HEK293 (cell line): ENCODE data around the gene FUBP1.

Source experiments
- KLF10 ChIP-seq: fragments of 450-650 bp; IDR thresholded peaks from 2 replicates; pipeline ENCODE4 v1.5.1; 2018; ENCODE audit warnings: missing biosample characterization, mild to moderate bottlenecking, missing genetic modification characterization
- MZF1 ChIP-seq: fragments of 450-650 bp; formaldehyde crosslinking; IDR thresholded peaks from 2 replicates; pipeline ENCODE4 v1.5.1; 2017; ENCODE audit warnings: missing biosample characterization, missing genetic modification characterization, borderline replicate concordance
- OSR2 ChIP-seq: fragments of 450-650 bp; formaldehyde crosslinking; IDR thresholded peaks from 2 replicates; pipeline ENCODE4 v1.5.1; 2016; ENCODE audit warnings: missing biosample characterization, missing genetic modification characterization
- SALL2 ChIP-seq: fragments of 450-650 bp; formaldehyde crosslinking; IDR thresholded peaks from 2 replicates; pipeline ENCODE4 v1.5.0; 2017; ENCODE audit warnings: missing biosample characterization, mild to moderate bottlenecking, missing genetic modification characterization, borderline replicate concordance
- ZBTB21 ChIP-seq: fragments of 450-650 bp; formaldehyde crosslinking; IDR thresholded peaks from 2 replicates; pipeline ENCODE4 v1.5.1; 2017; ENCODE audit warnings: missing biosample characterization, missing genetic modification characterization
- ZBTB48 ChIP-seq: fragments of 450-650 bp; formaldehyde crosslinking; IDR thresholded peaks from 2 replicates; pipeline ENCODE4 v1.5.1; 2016; ENCODE audit warnings: missing biosample characterization, missing genetic modification characterization
- ZBTB8A ChIP-seq: fragments of 450-650 bp; formaldehyde crosslinking; IDR thresholded peaks from 2 replicates; pipeline ENCODE4 v1.5.1; 2016; ENCODE audit warnings: missing biosample characterization, missing genetic modification characterization
- ZEB2 ChIP-seq: fragments of 450-650 bp; formaldehyde crosslinking; IDR thresholded peaks from 2 replicates; pipeline ENCODE4 v1.5.1; 2016; ENCODE audit warnings: missing biosample characterization, missing genetic modification characterization
- ZNF10 ChIP-seq: fragments of 450-650 bp; formaldehyde crosslinking; IDR thresholded peaks from 2 replicates; pipeline ENCODE4 v1.5.1; 2017; ENCODE audit warnings: missing biosample characterization, missing genetic modification characterization
- ZNF148 ChIP-seq: fragments of 450-650 bp; formaldehyde crosslinking; IDR thresholded peaks from 2 replicates; pipeline ENCODE4 v1.5.0; 2017; ENCODE audit warnings: missing biosample characterization, missing genetic modification characterization, borderline replicate concordance
- ZNF302 ChIP-seq: fragments of 450-650 bp; formaldehyde crosslinking; IDR thresholded peaks from 2 replicates; pipeline ENCODE4 v1.5.1; 2016; ENCODE audit warnings: missing biosample characterization, missing genetic modification characterization, low read depth
- ZNF335 ChIP-seq: fragments of 450-650 bp; formaldehyde crosslinking; conservative IDR thresholded peaks from 2 replicates; pipeline ENCODE4 v1.5.1; 2016; ENCODE audit warnings: missing biosample characterization, missing genetic modification characterization
- ZNF513 ChIP-seq: fragments of 450-650 bp; IDR thresholded peaks from 2 replicates; pipeline ENCODE4 v1.5.1; 2018; ENCODE audit warnings: missing biosample characterization, missing genetic modification characterization
- ZNF514 ChIP-seq: fragments of 450-650 bp; formaldehyde crosslinking; IDR thresholded peaks from 2 replicates; pipeline ENCODE4 v1.5.1; 2016; ENCODE audit warnings: missing biosample characterization, missing genetic modification characterization
- ZNF548 ChIP-seq: fragments of 450-650 bp; formaldehyde crosslinking; IDR thresholded peaks from 2 replicates; pipeline ENCODE4 v1.5.1; 2016; ENCODE audit warnings: missing biosample characterization, missing genetic modification characterization
- ZNF571 ChIP-seq: fragments of 450-650 bp; formaldehyde crosslinking; IDR thresholded peaks from 2 replicates; pipeline ENCODE4 v1.5.0; 2017; ENCODE audit warnings: missing biosample characterization, missing genetic modification characterization
- ZNF600 ChIP-seq: fragments of 450-650 bp; formaldehyde crosslinking; IDR thresholded peaks from 2 replicates; pipeline ENCODE4 v1.5.1; 2016; ENCODE audit warnings: missing biosample characterization, missing genetic modification characterization
- ZNF747 ChIP-seq: fragments of 450-650 bp; formaldehyde crosslinking; IDR thresholded peaks from 2 replicates; pipeline ENCODE4 v1.5.1; 2016; ENCODE audit warnings: missing biosample characterization, missing genetic modification characterization
- ZSCAN23 ChIP-seq: fragments of 450-650 bp; formaldehyde crosslinking; IDR thresholded peaks from 2 replicates; pipeline ENCODE4 v1.5.1; 2016; ENCODE audit warnings: missing biosample characterization, missing genetic modification characterization
- TF ChIP-seq, protein P1 (sequence below): fragments of 450-650 bp; formaldehyde crosslinking; IDR thresholded peaks from 2 replicates; pipeline ENCODE4 v1.5.1; 2016; ENCODE audit warnings: missing biosample characterization, missing genetic modification characterization
- TF ChIP-seq, protein P2 (sequence below): fragments of 450-650 bp; IDR thresholded peaks from 2 replicates; pipeline ENCODE4 v1.5.1; 2018; ENCODE audit warnings: missing biosample characterization, mild to moderate bottlenecking, missing genetic modification characterization
- TF ChIP-seq, protein P3 (sequence below): fragments of 450-650 bp; formaldehyde crosslinking; IDR thresholded peaks from 2 replicates; pipeline ENCODE4 v1.5.1; 2016; ENCODE audit warnings: missing biosample characterization, missing genetic modification characterization, borderline replicate concordance
- TF ChIP-seq, protein P4 (sequence below): fragments of 450-650 bp; formaldehyde crosslinking; IDR thresholded peaks from 2 replicates; pipeline ENCODE4 v1.5.1; 2016; ENCODE audit warnings: missing biosample characterization, missing genetic modification characterization

The FUBP1 gene

DNA sequence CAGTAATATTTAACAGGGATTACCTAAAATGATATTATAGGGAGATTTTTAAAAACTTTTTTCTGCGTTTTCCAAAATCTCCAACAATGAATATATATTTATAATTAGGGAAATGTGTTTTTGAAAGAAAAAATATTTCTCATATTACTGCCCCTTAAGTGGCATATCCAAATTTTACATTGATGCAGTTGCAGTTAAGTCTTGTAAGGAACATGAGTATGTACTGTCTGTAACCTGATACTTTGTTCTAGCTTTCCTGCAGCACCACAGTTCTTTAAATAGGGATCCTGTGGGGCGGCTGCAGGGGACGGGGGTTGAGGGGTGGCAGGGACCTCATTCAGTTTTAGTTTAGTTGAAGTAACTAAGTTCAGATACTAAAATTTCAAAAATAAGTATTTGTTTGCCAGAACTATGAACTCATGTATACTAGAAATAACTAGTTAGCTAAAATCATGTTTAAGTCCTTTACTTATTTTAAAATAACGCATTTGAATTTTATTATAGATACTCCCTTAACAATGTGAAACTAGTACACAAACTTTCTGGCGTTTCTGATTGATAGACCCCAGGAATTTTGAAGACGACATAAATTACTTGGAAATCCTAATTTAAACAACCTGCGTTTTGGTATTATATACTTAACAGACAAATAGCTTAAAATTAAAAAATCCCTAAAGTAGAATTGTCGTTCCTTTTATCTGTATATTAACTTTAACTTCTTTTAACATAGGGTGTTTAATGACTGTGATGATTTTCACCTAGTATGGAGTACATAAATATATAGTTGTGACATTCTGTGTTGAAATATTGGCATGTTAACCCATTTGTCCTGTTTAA lies 25.2 kb upstream of the FUBP1 start (continued):
- TF ChIP-seq OSR2 (tag by site-specific recombination) (peak; percentile 39; the same call in 1 of the 2 replicates), ZNF335 (peak; percentile 27; the same call in 1 of the 2 replicates), ZBTB21 (tag by site-specific recombination) (no peak), ZNF548 (tag by site-specific recombination) (no peak), ZNF302 (tag by site-specific recombination) (no peak), SALL2 (tag by site-specific recombination) (no peak), ZNF514 (tag by site-specific recombination) (no peak), ZNF10 (tag by site-specific recombination) (no peak), ZNF747 (tag by site-specific recombination) (no peak), ZNF148 (tag by site-specific recombination) (no peak), ZSCAN23 (tag by site-specific recombination) (no peak), MZF1 (tag by site-specific recombination) (peak; percentile 89), ZEB2 (tag by site-specific recombination) (peak; percentile 50; the same call in 1 of the 2 replicates), KLF10 (tag by site-specific recombination) (peak; percentile 64), ZBTB8A (tag by site-specific recombination) (0 out of 2 replicates have a peak, but pooled peaks have one; percentile 27), ZNF600 (tag by site-specific recombination) (peak; percentile 95), ZNF571 (tag by site-specific recombination) (no peak), ZBTB48 (tag by site-specific recombination) (peak; percentile 92), ZNF513 (tag by site-specific recombination) (0 out of 2 replicates have a peak, but pooled peaks have one; percentile 24)
- TF ChIP-seq, protein P1, sequence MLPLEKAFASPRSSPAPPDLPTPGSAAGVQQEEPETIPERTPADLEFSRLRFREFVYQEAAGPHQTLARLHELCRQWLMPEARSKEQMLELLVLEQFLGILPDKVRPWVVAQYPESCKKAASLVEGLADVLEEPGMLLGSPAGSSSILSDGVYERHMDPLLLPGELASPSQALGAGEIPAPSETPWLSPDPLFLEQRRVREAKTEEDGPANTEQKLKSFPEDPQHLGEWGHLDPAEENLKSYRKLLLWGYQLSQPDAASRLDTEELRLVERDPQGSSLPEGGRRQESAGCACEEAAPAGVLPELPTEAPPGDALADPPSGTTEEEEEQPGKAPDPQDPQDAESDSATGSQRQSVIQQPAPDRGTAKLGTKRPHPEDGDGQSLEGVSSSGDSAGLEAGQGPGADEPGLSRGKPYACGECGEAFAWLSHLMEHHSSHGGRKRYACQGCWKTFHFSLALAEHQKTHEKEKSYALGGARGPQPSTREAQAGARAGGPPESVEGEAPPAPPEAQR (tag by site-specific recombination), result no peak
- TF ChIP-seq, protein P2, sequence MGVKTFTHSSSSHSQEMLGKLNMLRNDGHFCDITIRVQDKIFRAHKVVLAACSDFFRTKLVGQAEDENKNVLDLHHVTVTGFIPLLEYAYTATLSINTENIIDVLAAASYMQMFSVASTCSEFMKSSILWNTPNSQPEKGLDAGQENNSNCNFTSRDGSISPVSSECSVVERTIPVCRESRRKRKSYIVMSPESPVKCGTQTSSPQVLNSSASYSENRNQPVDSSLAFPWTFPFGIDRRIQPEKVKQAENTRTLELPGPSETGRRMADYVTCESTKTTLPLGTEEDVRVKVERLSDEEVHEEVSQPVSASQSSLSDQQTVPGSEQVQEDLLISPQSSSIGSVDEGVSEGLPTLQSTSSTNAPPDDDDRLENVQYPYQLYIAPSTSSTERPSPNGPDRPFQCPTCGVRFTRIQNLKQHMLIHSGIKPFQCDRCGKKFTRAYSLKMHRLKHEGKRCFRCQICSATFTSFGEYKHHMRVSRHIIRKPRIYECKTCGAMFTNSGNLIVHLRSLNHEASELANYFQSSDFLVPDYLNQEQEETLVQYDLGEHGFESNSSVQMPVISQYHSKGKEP (tag by site-specific recombination), result peak; percentile 86
- TF ChIP-seq, protein P3, sequence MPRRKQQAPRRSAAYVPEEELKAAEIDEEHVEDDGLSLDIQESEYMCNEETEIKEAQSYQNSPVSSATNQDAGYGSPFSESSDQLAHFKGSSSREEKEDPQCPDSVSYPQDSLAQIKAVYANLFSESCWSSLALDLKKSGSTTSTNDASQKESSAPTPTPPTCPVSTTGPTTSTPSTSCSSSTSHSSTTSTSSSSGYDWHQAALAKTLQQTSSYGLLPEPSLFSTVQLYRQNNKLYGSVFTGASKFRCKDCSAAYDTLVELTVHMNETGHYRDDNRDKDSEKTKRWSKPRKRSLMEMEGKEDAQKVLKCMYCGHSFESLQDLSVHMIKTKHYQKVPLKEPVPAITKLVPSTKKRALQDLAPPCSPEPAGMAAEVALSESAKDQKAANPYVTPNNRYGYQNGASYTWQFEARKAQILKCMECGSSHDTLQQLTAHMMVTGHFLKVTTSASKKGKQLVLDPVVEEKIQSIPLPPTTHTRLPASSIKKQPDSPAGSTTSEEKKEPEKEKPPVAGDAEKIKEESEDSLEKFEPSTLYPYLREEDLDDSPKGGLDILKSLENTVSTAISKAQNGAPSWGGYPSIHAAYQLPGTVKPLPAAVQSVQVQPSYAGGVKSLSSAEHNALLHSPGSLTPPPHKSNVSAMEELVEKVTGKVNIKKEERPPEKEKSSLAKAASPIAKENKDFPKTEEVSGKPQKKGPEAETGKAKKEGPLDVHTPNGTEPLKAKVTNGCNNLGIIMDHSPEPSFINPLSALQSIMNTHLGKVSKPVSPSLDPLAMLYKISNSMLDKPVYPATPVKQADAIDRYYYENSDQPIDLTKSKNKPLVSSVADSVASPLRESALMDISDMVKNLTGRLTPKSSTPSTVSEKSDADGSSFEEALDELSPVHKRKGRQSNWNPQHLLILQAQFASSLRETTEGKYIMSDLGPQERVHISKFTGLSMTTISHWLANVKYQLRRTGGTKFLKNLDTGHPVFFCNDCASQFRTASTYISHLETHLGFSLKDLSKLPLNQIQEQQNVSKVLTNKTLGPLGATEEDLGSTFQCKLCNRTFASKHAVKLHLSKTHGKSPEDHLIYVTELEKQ (tag by site-specific recombination), result 0 out of 2 replicates have a peak, but pooled peaks have one; percentile 9
- TF ChIP-seq, protein P4, sequence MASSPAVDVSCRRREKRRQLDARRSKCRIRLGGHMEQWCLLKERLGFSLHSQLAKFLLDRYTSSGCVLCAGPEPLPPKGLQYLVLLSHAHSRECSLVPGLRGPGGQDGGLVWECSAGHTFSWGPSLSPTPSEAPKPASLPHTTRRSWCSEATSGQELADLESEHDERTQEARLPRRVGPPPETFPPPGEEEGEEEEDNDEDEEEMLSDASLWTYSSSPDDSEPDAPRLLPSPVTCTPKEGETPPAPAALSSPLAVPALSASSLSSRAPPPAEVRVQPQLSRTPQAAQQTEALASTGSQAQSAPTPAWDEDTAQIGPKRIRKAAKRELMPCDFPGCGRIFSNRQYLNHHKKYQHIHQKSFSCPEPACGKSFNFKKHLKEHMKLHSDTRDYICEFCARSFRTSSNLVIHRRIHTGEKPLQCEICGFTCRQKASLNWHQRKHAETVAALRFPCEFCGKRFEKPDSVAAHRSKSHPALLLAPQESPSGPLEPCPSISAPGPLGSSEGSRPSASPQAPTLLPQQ (tag by site-specific recombination), result 0 out of 2 replicates have a peak, but pooled peaks have one; percentile 53
